ENCODE measurements around the gene FBLN5. TPM values are rescaled to one million over a fixed set of nuclear protein-coding genes. Genes with fewer than 3 reads are reported as not detected.

FBLN5 gene
- polyA plus RNA-seq (2011; rRNA removed) (116 and 176 TPM in 2 replicates), polyA minus RNA-seq (2011; rRNA and poly(A)+ RNA removed) (53.3 and 54.4 TPM in 2 replicates)

- DNase-seq (ENCODE audit: low read depth, low spot score): peak; percentile 74
- Histone ChIP-seq H3K27me3 (ENCODE audit: control insufficient read depth, insufficient read depth, low read length) (no peaks in the 10 kb centered on the region), H3K27ac (ENCODE audit: low read depth, low read length) (peak within 1 kb of the TSS; percentile 80), H3K9me3 (ENCODE audit: control insufficient read depth, insufficient read depth, low read length) (no peaks in the 10 kb centered on the region), H3K4me3 (ENCODE audit: low read depth, low read length) (peak within 1 kb of the TSS; percentile 78)
- no peak for TF ChIP-seq CTCF (IDR thresholded peaks at IDR 0.05; ENCODE audit: low read depth, low read length)
- POLR2A ChIA-PET: interaction anchor here (0.8 to 3.7 kb wide), 9 partner anchors 13 to 174 kb away, joined by 3 to 22 read pairs (median 5); partner anchors contain the start of genes CPSF2 and TRIP11
- CTCF ChIA-PET: interaction anchor here (1.6 to 3.3 kb wide), 2 partner anchors 49 to 159 kb away, joined by 4 to 51 read pairs; partner anchors contain the start of gene ATXN3
Measured at GRCh38 chr14:91947475-91948184, at the start of gene FBLN5. FBLN5 (minus strand) TSS chr14:91947694; CDS start chr14:91947229, 465 bp downstream.

GRCh38 chr14:91996948-91997371 is 49.5 kb upstream of the FBLN5 start:
- no peaks in the 10 kb centered on the region for H3K9me3 ChIP-seq (ENCODE audit: control insufficient read depth, insufficient read depth, low read length)
- no peak overlapping the region for H3K4me3 ChIP-seq (ENCODE audit: low read depth, low read length)
- DNase-seq (ENCODE audit: low read depth, low spot score): peak; percentile 26
- H3K27me3 ChIP-seq (ENCODE audit: control insufficient read depth, insufficient read depth, low read length): no peaks in the 10 kb centered on the region
- H3K27ac ChIP-seq (ENCODE audit: low read depth, low read length): no peak overlapping the region
- POLR2A ChIA-PET: interaction anchor here (0.5 to 2.1 kb wide), 5 partner anchors 30 to 493 kb away, joined by 3 to 22 read pairs (median 6); partner anchors contain the start of gene FBLN5
- CTCF ChIA-PET: interaction anchor here (0.5 to 2.9 kb wide), 63 partner anchors 8 to 496 kb away, joined by 3 to 51 read pairs (median 5); partner anchors contain the start of genes ATXN3 and FBLN5
- TF ChIP-seq CTCF (IDR thresholded peaks at IDR 0.05; ENCODE audit: low read depth, low read length): peak; percentile 78

- H3K4me3 ChIP-seq (ENCODE audit: low read depth, low read length): no peak overlapping the region
- POLR2A ChIA-PET: no interaction called here
- CTCF ChIA-PET: interaction anchor here (0.7 kb wide), 1 partner anchor 10 kb away, joined by 5 read pairs; no protein-coding TSS in a partner anchor
- TF ChIP-seq CTCF (IDR thresholded peaks at IDR 0.05; ENCODE audit: low read depth, low read length): no peak
- no peaks in the 10 kb centered on the region for H3K9me3 ChIP-seq (ENCODE audit: control insufficient read depth, insufficient read depth, low read length)
- no peaks in the 10 kb centered on the region for H3K27me3 ChIP-seq (ENCODE audit: control insufficient read depth, insufficient read depth, low read length)
- no peak overlapping the region for H3K27ac ChIP-seq (ENCODE audit: low read depth, low read length)
- no peak for DNase-seq (ENCODE audit: low read depth, low spot score)
Measured at GRCh38 chr14:91987192-91987591, 39.7 kb upstream of the FBLN5 start.

GRCh38 chr14:91985521-91986255 is 38.2 kb upstream of the FBLN5 start:
- DNase-seq (ENCODE audit: low read depth, low spot score): no peak
- Histone ChIP-seq H3K4me3 (ENCODE audit: low read depth, low read length) (no peak overlapping the region), H3K27me3 (ENCODE audit: control insufficient read depth, insufficient read depth, low read length) (no peaks in the 10 kb centered on the region), H3K27ac (ENCODE audit: low read depth, low read length) (no peak overlapping the region), H3K9me3 (ENCODE audit: control insufficient read depth, insufficient read depth, low read length) (no peaks in the 10 kb centered on the region)
- no peak for TF ChIP-seq CTCF (IDR thresholded peaks at IDR 0.05; ENCODE audit: low read depth, low read length)
- POLR2A ChIA-PET: interaction anchor here (0.5 to 1.4 kb wide), 3 partner anchors 24 to 39 kb away, joined by 3 to 10 read pairs (median 5); partner anchors contain the start of gene FBLN5
- CTCF ChIA-PET: interaction anchor here (0.6 to 4.2 kb wide), 6 partner anchors 9 to 121 kb away, joined by 3 to 44 read pairs (median 4); partner anchors contain the start of gene ATXN3

Measured in AG04450 (cell line).